ENCODE results near the gene CRELD2. TPM values are rescaled to one million over a fixed set of nuclear protein-coding genes. Genes with fewer than 3 reads are reported as not detected.

CRELD2 gene
- total RNA-seq, 2 experiments from 2014 or later, result 21.2 to 23.3 TPM

DNA sequence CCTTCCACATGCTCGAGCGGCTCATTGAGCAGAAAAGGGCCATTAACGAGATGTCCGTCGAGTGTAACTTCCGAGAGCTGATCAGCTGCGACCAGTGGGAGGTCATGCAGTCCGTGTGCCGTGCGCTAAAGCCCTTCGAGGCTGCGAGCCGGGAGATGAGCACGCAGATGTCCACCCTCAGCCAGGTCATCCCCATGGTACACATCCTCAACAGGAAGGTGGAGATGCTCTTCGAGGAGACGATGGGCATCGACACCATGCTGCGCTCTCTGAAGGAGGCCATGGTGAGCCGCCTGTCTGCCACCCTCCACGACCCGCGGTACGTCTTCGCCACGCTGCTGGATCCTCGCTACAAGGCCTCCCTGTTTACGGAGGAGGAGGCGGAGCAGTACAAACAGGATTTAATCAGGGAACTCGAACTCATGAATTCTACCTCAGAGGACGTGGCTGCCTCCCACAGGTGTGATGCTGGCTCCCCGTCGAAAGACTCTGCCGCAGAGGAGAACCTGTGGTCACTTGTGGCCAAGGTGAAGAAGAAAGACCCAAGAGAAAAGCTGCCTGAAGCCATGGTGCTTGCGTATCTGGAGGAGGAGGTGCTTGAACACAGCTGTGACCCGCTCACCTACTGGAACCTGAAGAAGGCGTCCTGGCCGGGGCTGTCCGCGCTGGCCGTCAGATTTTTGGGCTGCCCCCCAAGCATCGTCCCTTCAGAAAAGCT, 31.9 kb upstream of the CRELD2 start:
- CTCF ChIA-PET, result no interaction called here
- Histone ChIP-seq H3K9me3 (ENCODE audit: control insufficient read depth in 1 of 2, insufficient read depth in 1 of 2, low read length in 2 of 2) (peaks cover 0 to 8% of the 10 kb centered on the region in 2 experiments), H3K4me3 (ENCODE audit: low read length) (no peak overlapping the region), H3K4me1 (ENCODE audit: insufficient read depth, low read length) (peaks cover 2% of the 10 kb centered on the region), H3K27ac (ENCODE audit: low read depth in 1 of 2, low read length in 2 of 2) (no peak overlapping the region), H3K36me3 (ENCODE audit: insufficient read depth, low read length) (peaks cover 64% of the 10 kb centered on the region), H3K27me3 (ENCODE audit: control insufficient read depth in 1 of 2, insufficient read depth in 2 of 2, low read length in 2 of 2) (no peaks in the 10 kb centered on the region)
- H3K36me3 Mint-ChIP-seq (ENCODE audit: low read depth), result peaks cover 78% of the 10 kb centered on the region
- no peak for DNase-seq
- intact Hi-C loops (cut with DNase I, micrococcal nuclease), result no loop called here
- peaks cover 4% of the 10 kb centered on the region for H3K9me3 Mint-ChIP-seq
- H3K4me3 Mint-ChIP-seq, result no peak overlapping the region
- no peaks in the 10 kb centered on the region for H3K27me3 Mint-ChIP-seq
- POLR2A ChIA-PET, result no interaction called here
- TF ChIP-seq, protein P1, sequence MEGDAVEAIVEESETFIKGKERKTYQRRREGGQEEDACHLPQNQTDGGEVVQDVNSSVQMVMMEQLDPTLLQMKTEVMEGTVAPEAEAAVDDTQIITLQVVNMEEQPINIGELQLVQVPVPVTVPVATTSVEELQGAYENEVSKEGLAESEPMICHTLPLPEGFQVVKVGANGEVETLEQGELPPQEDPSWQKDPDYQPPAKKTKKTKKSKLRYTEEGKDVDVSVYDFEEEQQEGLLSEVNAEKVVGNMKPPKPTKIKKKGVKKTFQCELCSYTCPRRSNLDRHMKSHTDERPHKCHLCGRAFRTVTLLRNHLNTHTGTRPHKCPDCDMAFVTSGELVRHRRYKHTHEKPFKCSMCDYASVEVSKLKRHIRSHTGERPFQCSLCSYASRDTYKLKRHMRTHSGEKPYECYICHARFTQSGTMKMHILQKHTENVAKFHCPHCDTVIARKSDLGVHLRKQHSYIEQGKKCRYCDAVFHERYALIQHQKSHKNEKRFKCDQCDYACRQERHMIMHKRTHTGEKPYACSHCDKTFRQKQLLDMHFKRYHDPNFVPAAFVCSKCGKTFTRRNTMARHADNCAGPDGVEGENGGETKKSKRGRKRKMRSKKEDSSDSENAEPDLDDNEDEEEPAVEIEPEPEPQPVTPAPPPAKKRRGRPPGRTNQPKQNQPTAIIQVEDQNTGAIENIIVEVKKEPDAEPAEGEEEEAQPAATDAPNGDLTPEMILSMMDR (IDR thresholded peaks at IDR 0.05), result no peak
- no peak overlapping the region for H3K27ac Mint-ChIP-seq
- ATAC-seq (ENCODE audit: poor library complexity), result no peak
- H3K4me1 Mint-ChIP-seq (ENCODE audit: low read depth), result peaks cover 23% of the 10 kb centered on the region

DNA sequence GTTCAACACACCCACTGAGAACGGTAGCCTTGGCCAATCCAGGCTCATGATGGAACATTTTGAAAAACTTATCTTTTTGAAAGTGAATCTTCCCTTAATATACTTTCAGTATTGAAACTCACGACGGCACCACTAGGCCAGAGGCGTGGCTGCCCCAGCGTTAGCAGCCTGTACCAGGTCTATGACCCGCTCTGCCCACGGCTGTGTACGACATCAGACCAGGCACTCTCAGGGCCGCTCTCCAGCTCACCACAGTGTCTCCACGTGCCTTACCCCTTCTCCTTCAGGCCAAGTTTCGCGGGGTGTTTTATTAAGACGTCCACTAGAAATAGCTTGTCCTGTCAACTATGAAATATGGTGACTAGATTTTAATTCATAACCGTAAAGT, 31.4 kb upstream of the CRELD2 start:
- H3K9me3 Mint-ChIP-seq, result peaks cover 4% of the 10 kb centered on the region

DNA sequence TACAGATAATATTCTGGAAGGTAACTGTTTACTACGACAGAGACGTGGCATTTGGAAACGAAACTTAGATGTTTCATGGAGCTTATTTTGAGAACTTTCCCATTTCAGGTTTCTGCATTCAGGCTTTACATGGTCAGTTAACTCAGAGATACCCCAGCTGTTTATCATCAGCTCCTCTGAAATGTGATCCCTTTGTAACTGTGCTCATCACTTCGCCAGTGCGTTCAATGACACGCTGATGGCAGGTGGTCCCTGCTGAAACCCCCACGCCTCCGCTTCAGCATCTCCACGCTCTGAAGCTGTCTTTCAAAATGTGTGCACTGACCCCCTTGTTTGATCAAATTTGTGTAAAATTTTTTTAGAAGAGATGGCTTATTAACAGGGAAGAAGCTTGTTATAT, 30.7 kb upstream of the CRELD2 start:
- DNase-seq (no peak), ATAC-seq (ENCODE audit: poor library complexity) (no peak)
- H3K36me3 Mint-ChIP-seq (ENCODE audit: low read depth), result peaks cover 86% of the 10 kb centered on the region
- peaks cover 0 to 13% of the 10 kb centered on the region in 2 experiments for H3K9me3 ChIP-seq (ENCODE audit: control insufficient read depth in 1 of 2, insufficient read depth in 1 of 2, low read length in 2 of 2)
- no peak overlapping the region for H3K4me3 ChIP-seq (ENCODE audit: low read length)
- intact Hi-C loops (cut with DNase I, micrococcal nuclease), result no loop called here
- ChIA-PET POLR2A (interaction anchor here (0.6 kb wide), 1 partner anchor 31 kb away, joined by 3 read pairs; the partner anchor contains the start of gene CRELD2), CTCF (no interaction called here)
- peaks cover 12% of the 10 kb centered on the region for H3K4me1 Mint-ChIP-seq (ENCODE audit: low read depth)
- no peaks in the 10 kb centered on the region for H3K27me3 ChIP-seq (ENCODE audit: control insufficient read depth in 1 of 2, insufficient read depth in 2 of 2, low read length in 2 of 2)
- no peak overlapping the region for H3K27ac ChIP-seq (ENCODE audit: low read depth in 1 of 2, low read length in 2 of 2)
- no peaks in the 10 kb centered on the region for H3K27me3 Mint-ChIP-seq
- no peaks in the 10 kb centered on the region for H3K4me1 ChIP-seq (ENCODE audit: insufficient read depth, low read length)
- H3K4me3 Mint-ChIP-seq, result no peak overlapping the region
- H3K27ac Mint-ChIP-seq, result no peak overlapping the region
- peaks cover 4% of the 10 kb centered on the region for H3K9me3 Mint-ChIP-seq
- H3K36me3 ChIP-seq (ENCODE audit: insufficient read depth, low read length), result peaks cover 70% of the 10 kb centered on the region
- TF ChIP-seq, protein P1 (IDR thresholded peaks at IDR 0.05), result no peak

More for the DNA sequence above, 31.4 kb upstream of the CRELD2 start:
- Histone ChIP-seq H3K27me3 (ENCODE audit: control insufficient read depth in 1 of 2, insufficient read depth in 2 of 2, low read length in 2 of 2) (no peaks in the 10 kb centered on the region), H3K4me3 (ENCODE audit: low read length) (no peak overlapping the region), H3K9me3 (ENCODE audit: control insufficient read depth in 1 of 2, insufficient read depth in 1 of 2, low read length in 2 of 2) (peaks cover 0 to 9% of the 10 kb centered on the region in 2 experiments), H3K36me3 (ENCODE audit: insufficient read depth, low read length) (peaks cover 65% of the 10 kb centered on the region), H3K27ac (ENCODE audit: low read depth in 1 of 2, low read length in 2 of 2) (no peak overlapping the region), H3K4me1 (ENCODE audit: insufficient read depth, low read length) (no peaks in the 10 kb centered on the region)
- Mint-ChIP-seq H3K4me3 (no peak overlapping the region), H3K4me1 (ENCODE audit: low read depth) (peaks cover 18% of the 10 kb centered on the region), H3K36me3 (ENCODE audit: low read depth) (peaks cover 81% of the 10 kb centered on the region), H3K27me3 (no peaks in the 10 kb centered on the region), H3K27ac (no peak overlapping the region)
- ChIA-PET CTCF (no interaction called here), POLR2A (no interaction called here)
- ATAC-seq (ENCODE audit: poor library complexity) (no peak), DNase-seq (no peak)
- intact Hi-C loops (cut with DNase I, micrococcal nuclease), result no loop called here
- TF ChIP-seq, protein P1 (IDR thresholded peaks at IDR 0.05), result no peak

Measured in CD4-positive, alpha-beta T cell (primary cell).